MM.1S (cell line): Measurements from ENCODE around the gene FZD7.

Source experiments
- DNase-seq: peaks from one replicate; pipeline ENCODE4 v3.0.0-alpha.2; 2015
- H2AFZ ChIP-seq: fragments of 300-600 bp; sonication (generic); 2 replicates; pipeline ENCODE4 v1.6.0; 2016; ENCODE audit warnings: antibody characterized with exemption, low read length
- H3F3A ChIP-seq: fragments of 300-600 bp; sonication (generic); 2 replicates; pipeline ENCODE4 v1.6.1; 2016; ENCODE audit warnings: mild to moderate bottlenecking, antibody characterized with exemption, low read length, moderate library complexity, mixed read lengths; ENCODE audit not compliant: insufficient read depth
- H3K27ac ChIP-seq: fragments of 300-600 bp; sonication (generic); 2 replicates; pipeline ENCODE4 v1.5.1; 2016; ENCODE audit warnings: mild to moderate bottlenecking, low read length
- H3K27me3 ChIP-seq: fragments of 300-600 bp; sonication (generic); replicated peaks from 2 replicates; pipeline ENCODE4 v1.6.0; 2016; ENCODE audit warnings: low read length; ENCODE audit not compliant: insufficient read depth
- H3K36me3 ChIP-seq: fragments of 300-600 bp; sonication (generic); replicated peaks from 2 replicates; pipeline ENCODE4 v1.6.1; 2016; ENCODE audit warnings: mild to moderate bottlenecking, low read length, mixed read lengths; ENCODE audit not compliant: insufficient read depth
- H3K4me1 ChIP-seq: fragments of 300-600 bp; sonication (generic); 2 replicates; pipeline ENCODE4 v1.6.1; 2016; ENCODE audit warnings: low read length, mixed read lengths
- H3K4me2 ChIP-seq: fragments of 300-600 bp; sonication (generic); 2 replicates; pipeline ENCODE4 v1.6.0; 2016; ENCODE audit warnings: low read depth, low read length
- H3K4me3 ChIP-seq: fragments of 300-600 bp; sonication (generic); 2 replicates; pipeline ENCODE4 v1.5.1; 2016; ENCODE audit warnings: low read length, mixed read lengths
- H3K79me2 ChIP-seq: fragments of 300-600 bp; sonication (generic); 2 replicates; pipeline ENCODE4 v1.6.1; 2016; ENCODE audit warnings: mixed run types, low read length, mixed read lengths
- H3K9ac ChIP-seq: fragments of 300-600 bp; sonication (generic); 2 replicates; pipeline ENCODE4 v1.6.1; 2016; ENCODE audit warnings: low read length, mixed read lengths
- H3K9me2 ChIP-seq: fragments of 300-600 bp; sonication (generic); replicated peaks from 2 replicates; pipeline ENCODE4 v1.6.1; 2016; ENCODE audit warnings: mild to moderate bottlenecking, low read length, mixed read lengths; ENCODE audit not compliant: insufficient read depth
- H3K9me3 ChIP-seq: fragments of 300-600 bp; sonication (generic); replicated peaks from 2 replicates; pipeline ENCODE4 v1.6.1; 2016; ENCODE audit warnings: mild to moderate bottlenecking, low read length, mixed read lengths; ENCODE audit not compliant: insufficient read depth
- H4K20me1 ChIP-seq: fragments of 300-600 bp; sonication (generic); 2 replicates; pipeline ENCODE4 v1.6.1; 2016; ENCODE audit warnings: mild to moderate bottlenecking, low read length, moderate library complexity, mixed read lengths; ENCODE audit not compliant: insufficient read depth
- CTCF ChIP-seq: fragments of 300-600 bp; sonication (generic); IDR thresholded peaks from 2 replicates; pipeline ENCODE4 v1.5.1; 2016; ENCODE audit warnings: antibody characterized with exemption, low read length, mixed read lengths
- EZH2 ChIP-seq: fragments of 300-600 bp; sonication (generic); optimal IDR thresholded peaks from 2 replicates; pipeline ENCODE3; 2017; ENCODE audit warnings: low read depth, mild to moderate bottlenecking, antibody characterized with exemption, low read length, mixed read lengths
- EZH2phosphoT487 ChIP-seq: fragments of 300-600 bp; sonication (generic); IDR thresholded peaks from 2 replicates; pipeline ENCODE4 v1.6.1; 2018; ENCODE audit warnings: antibody characterized with exemption, low read length

The FZD7 gene

DNA sequence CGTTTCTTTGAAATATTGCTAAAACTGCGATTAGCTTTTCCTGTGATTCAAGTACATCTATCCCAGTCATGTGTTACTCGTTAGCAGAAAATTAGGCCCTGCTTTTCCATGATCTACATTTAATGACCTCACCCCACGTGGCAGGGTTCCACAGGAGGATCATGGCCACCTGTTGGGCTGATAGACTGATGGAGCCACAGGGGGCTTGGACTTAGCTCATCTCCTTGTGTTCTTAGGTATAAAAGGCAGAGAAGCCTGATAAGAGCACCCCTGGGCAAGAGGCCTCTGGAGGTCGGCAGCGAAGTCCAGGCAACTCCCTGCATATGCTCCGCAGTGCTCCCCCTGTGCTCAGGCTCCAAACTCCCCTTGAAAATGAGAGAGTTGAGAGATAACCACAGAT lies 12.9 kb downstream of the FZD7 start:
- DNase-seq, result no peak
- H3K36me3 ChIP-seq, result no peaks in the 10 kb centered on the region
- no peak for TF ChIP-seq CTCF
- TF ChIP-seq EZH2, result no peak
- no peaks in the 10 kb centered on the region for H3K79me2 ChIP-seq
- H3F3A ChIP-seq, result no peaks in the 10 kb centered on the region
- H4K20me1 ChIP-seq, result no peaks in the 10 kb centered on the region
- no peaks in the 10 kb centered on the region for H3K9me3 ChIP-seq
- no peak overlapping the region for H3K9ac ChIP-seq
- H3K4me1 ChIP-seq, result no peaks in the 10 kb centered on the region
- no peak overlapping the region for H2AFZ ChIP-seq
- H3K27me3 ChIP-seq, result no peaks in the 10 kb centered on the region
- no peaks in the 10 kb centered on the region for H3K9me2 ChIP-seq
- H3K27ac ChIP-seq, result no peak overlapping the region
- H3K4me3 ChIP-seq, result no peak overlapping the region
- H3K4me2 ChIP-seq, result no peak overlapping the region

- DNase-seq, result no peak
- no peaks in the 10 kb centered on the region for H3K9me3 ChIP-seq
- no peak overlapping the region for H3K9ac ChIP-seq
- H3K27ac ChIP-seq, result no peak overlapping the region
- no peaks in the 10 kb centered on the region for H3K27me3 ChIP-seq
- TF ChIP-seq EZH2phosphoT487 (no peak), EZH2 (no peak), CTCF (no peak)
- no peak overlapping the region for H3K4me3 ChIP-seq
- H2AFZ ChIP-seq, result no peak overlapping the region
- no peaks in the 10 kb centered on the region for H3K9me2 ChIP-seq
- H3F3A ChIP-seq, result no peaks in the 10 kb centered on the region
- no peaks in the 10 kb centered on the region for H3K36me3 ChIP-seq
- no peak overlapping the region for H3K4me2 ChIP-seq
- H3K79me2 ChIP-seq, result no peaks in the 10 kb centered on the region
- H3K4me1 ChIP-seq, result no peaks in the 10 kb centered on the region
- H4K20me1 ChIP-seq, result no peaks in the 10 kb centered on the region
These were observed 15.6 kb downstream of the FZD7 start for GRCh38 chr2:202049092-202049728.

DNA sequence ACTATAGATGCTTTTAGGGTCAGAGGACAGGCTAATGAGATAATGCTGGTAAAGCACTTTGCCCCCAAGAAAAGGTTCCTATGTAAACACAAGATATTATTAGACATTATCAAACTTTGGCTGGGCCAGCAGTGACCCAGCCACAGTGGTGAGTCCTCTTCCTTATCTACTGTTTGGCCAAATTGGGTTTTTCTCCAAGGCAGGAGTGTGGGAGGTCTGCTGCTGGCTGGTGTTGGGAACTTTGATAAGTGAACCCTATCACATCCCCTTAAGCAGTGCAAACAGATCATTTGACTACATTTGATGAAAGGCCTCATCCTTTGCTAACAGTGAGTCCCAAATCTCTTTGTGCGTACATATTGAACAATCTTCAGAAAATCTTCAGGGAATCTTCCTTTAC lies 16.2 kb downstream of the FZD7 start:
- H3K36me3 ChIP-seq, result no peaks in the 10 kb centered on the region

More for the DNA sequence above, 16.2 kb downstream of the FZD7 start:
- no peak overlapping the region for H3K4me2 ChIP-seq
- no peaks in the 10 kb centered on the region for H3K4me1 ChIP-seq
- H3K9me3 ChIP-seq, result no peaks in the 10 kb centered on the region
- H3K9me2 ChIP-seq, result no peaks in the 10 kb centered on the region
- no peaks in the 10 kb centered on the region for H3K79me2 ChIP-seq
- DNase-seq, result no peak
- no peak overlapping the region for H3K4me3 ChIP-seq
- no peaks in the 10 kb centered on the region for H3F3A ChIP-seq
- no peaks in the 10 kb centered on the region for H3K27me3 ChIP-seq
- H3K27ac ChIP-seq, result no peak overlapping the region
- no peak for TF ChIP-seq EZH2phosphoT487
- no peak for TF ChIP-seq EZH2
- no peak for TF ChIP-seq CTCF
- H2AFZ ChIP-seq, result no peak overlapping the region
- H3K9ac ChIP-seq, result no peak overlapping the region
- H4K20me1 ChIP-seq, result no peaks in the 10 kb centered on the region
